ENCODE measurements around the gene RERE. TPM values are rescaled to one million over a fixed set of nuclear protein-coding genes. Genes with fewer than 3 reads are reported as not detected.
A peak's percentile ranks its signal among the peaks of the same experiment; 100 is the strongest.

The RERE gene
- total and polyA plus RNA-seq, 2 experiments from 2014 or later: 148 to 170 TPM

DNA sequence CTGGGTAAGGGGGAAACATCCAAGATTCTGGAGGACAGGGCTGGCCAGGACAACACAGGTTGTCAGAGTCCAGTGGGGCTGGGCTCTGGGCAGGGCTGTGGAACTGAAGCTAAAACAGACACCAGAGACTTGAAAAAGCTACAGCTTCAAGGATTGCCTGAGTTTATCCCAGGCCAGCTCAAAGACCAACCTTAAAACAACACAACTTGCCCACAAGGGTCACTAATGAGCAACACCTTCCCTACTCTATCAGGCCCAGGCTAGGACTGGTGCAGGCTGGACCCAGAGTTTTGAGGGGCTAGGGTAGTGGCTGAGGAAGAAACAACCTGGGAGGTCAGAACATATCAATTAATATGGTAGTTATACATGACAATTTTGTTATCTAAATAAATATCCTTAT is 338.9 kb downstream of the RERE start:
- no peak for DNase-seq (ENCODE audit: low spot score)
- Mint-ChIP-seq H3K4me1 (peaks cover 54% of the 10 kb centered on the region), H3K27ac (no peak overlapping the region), H3K27me3 (ENCODE audit: insufficient read depth, low read depth, poor library complexity) (peaks cover 3% of the 10 kb centered on the region), H3K9me3 (no peaks in the 10 kb centered on the region), H3K4me3 (no peak overlapping the region), H3K36me3 (ENCODE audit: low read depth) (0 out of 3 replicates have a peak, but pooled peaks cover 2% of the 10 kb centered on the region)
- no peaks in the 10 kb centered on the region for H3F3A ChIP-seq (replicated peaks; ENCODE audit: low read depth)
- H3K36me3 ChIP-seq (ENCODE audit: insufficient read depth): no peaks in the 10 kb centered on the region
- TF ChIP-seq, protein P1, sequence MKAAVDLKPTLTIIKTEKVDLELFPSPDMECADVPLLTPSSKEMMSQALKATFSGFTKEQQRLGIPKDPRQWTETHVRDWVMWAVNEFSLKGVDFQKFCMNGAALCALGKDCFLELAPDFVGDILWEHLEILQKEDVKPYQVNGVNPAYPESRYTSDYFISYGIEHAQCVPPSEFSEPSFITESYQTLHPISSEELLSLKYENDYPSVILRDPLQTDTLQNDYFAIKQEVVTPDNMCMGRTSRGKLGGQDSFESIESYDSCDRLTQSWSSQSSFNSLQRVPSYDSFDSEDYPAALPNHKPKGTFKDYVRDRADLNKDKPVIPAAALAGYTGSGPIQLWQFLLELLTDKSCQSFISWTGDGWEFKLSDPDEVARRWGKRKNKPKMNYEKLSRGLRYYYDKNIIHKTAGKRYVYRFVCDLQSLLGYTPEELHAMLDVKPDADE (IDR thresholded peaks at IDR 0.05): no peak
- TF ChIP-seq EZH2 (IDR thresholded peaks at IDR 0.05; ENCODE audit: low read depth, unreplicated experiment): no peak
- TF ChIP-seq, protein P2, sequence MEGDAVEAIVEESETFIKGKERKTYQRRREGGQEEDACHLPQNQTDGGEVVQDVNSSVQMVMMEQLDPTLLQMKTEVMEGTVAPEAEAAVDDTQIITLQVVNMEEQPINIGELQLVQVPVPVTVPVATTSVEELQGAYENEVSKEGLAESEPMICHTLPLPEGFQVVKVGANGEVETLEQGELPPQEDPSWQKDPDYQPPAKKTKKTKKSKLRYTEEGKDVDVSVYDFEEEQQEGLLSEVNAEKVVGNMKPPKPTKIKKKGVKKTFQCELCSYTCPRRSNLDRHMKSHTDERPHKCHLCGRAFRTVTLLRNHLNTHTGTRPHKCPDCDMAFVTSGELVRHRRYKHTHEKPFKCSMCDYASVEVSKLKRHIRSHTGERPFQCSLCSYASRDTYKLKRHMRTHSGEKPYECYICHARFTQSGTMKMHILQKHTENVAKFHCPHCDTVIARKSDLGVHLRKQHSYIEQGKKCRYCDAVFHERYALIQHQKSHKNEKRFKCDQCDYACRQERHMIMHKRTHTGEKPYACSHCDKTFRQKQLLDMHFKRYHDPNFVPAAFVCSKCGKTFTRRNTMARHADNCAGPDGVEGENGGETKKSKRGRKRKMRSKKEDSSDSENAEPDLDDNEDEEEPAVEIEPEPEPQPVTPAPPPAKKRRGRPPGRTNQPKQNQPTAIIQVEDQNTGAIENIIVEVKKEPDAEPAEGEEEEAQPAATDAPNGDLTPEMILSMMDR (conservative IDR thresholded peaks at IDR 0.05; ENCODE audit: low read depth in 2 of 2): 0 out of 4 replicates have a peak, but pooled peaks of 1 of the 2 experiments have one; percentile 0
- no peaks in the 10 kb centered on the region for H3K27me3 ChIP-seq (ENCODE audit: insufficient read depth)
- H2AFZ ChIP-seq: no peak overlapping the region
- 0 out of 2 replicates have a peak overlapping the region, but pooled peaks have one; percentile 45 for H3K4me2 ChIP-seq
- peak overlapping the region; percentile 75 for H3K27ac ChIP-seq (ENCODE audit: low read depth)
- H4K20me1 ChIP-seq (replicated peaks; ENCODE audit: insufficient read depth): peaks cover 11% of the 10 kb centered on the region
- H3K9me2 ChIP-seq (ENCODE audit: insufficient read depth): no peaks in the 10 kb centered on the region
- no peak overlapping the region for H3K4me3 ChIP-seq
- peaks cover 51% of the 10 kb centered on the region for H3K4me1 ChIP-seq (ENCODE audit: insufficient read depth)
- H3K79me2 ChIP-seq (replicated peaks; ENCODE audit: insufficient read depth): peaks cover 37% of the 10 kb centered on the region
- peak; percentile 63 for ATAC-seq

DNA sequence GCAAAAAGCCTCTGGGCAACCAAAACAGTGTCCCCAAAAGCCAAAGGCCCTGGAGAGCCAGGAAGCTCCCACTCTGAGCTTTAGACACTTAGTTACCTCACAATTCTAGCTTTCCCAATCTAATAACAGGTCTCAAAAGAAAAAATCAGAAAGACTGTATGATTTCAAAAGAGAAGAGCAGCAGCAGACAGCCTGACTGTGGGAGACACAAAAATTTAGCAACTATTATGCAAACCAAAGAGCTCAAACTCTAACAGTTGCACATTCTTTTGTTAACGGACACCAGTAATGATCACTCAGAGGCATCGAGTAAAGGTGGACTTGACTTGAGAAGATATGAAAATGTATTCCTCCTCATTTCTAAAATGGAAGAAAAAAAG is 339.5 kb downstream of the RERE start:
- DNase-seq (ENCODE audit: low spot score): no peak
- no peaks in the 10 kb centered on the region for H3K27me3 ChIP-seq (ENCODE audit: insufficient read depth)
- no peak overlapping the region for H2AFZ ChIP-seq
- no peak overlapping the region for H3K4me3 ChIP-seq
- H3K9me2 ChIP-seq (ENCODE audit: insufficient read depth): no peaks in the 10 kb centered on the region
- no peak for TF ChIP-seq CREB1 (CRISPR knock-in tag; IDR thresholded peaks at IDR 0.05; ENCODE audit: low read depth)
- TF ChIP-seq, protein P3, sequence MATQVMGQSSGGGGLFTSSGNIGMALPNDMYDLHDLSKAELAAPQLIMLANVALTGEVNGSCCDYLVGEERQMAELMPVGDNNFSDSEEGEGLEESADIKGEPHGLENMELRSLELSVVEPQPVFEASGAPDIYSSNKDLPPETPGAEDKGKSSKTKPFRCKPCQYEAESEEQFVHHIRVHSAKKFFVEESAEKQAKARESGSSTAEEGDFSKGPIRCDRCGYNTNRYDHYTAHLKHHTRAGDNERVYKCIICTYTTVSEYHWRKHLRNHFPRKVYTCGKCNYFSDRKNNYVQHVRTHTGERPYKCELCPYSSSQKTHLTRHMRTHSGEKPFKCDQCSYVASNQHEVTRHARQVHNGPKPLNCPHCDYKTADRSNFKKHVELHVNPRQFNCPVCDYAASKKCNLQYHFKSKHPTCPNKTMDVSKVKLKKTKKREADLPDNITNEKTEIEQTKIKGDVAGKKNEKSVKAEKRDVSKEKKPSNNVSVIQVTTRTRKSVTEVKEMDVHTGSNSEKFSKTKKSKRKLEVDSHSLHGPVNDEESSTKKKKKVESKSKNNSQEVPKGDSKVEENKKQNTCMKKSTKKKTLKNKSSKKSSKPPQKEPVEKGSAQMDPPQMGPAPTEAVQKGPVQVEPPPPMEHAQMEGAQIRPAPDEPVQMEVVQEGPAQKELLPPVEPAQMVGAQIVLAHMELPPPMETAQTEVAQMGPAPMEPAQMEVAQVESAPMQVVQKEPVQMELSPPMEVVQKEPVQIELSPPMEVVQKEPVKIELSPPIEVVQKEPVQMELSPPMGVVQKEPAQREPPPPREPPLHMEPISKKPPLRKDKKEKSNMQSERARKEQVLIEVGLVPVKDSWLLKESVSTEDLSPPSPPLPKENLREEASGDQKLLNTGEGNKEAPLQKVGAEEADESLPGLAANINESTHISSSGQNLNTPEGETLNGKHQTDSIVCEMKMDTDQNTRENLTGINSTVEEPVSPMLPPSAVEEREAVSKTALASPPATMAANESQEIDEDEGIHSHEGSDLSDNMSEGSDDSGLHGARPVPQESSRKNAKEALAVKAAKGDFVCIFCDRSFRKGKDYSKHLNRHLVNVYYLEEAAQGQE (IDR thresholded peaks at IDR 0.05; ENCODE audit: unreplicated experiment): no peak
- no peak for TF ChIP-seq NANOG (IDR thresholded peaks at IDR 0.05; ENCODE audit: borderline replicate concordance)
- TF ChIP-seq, protein P4, sequence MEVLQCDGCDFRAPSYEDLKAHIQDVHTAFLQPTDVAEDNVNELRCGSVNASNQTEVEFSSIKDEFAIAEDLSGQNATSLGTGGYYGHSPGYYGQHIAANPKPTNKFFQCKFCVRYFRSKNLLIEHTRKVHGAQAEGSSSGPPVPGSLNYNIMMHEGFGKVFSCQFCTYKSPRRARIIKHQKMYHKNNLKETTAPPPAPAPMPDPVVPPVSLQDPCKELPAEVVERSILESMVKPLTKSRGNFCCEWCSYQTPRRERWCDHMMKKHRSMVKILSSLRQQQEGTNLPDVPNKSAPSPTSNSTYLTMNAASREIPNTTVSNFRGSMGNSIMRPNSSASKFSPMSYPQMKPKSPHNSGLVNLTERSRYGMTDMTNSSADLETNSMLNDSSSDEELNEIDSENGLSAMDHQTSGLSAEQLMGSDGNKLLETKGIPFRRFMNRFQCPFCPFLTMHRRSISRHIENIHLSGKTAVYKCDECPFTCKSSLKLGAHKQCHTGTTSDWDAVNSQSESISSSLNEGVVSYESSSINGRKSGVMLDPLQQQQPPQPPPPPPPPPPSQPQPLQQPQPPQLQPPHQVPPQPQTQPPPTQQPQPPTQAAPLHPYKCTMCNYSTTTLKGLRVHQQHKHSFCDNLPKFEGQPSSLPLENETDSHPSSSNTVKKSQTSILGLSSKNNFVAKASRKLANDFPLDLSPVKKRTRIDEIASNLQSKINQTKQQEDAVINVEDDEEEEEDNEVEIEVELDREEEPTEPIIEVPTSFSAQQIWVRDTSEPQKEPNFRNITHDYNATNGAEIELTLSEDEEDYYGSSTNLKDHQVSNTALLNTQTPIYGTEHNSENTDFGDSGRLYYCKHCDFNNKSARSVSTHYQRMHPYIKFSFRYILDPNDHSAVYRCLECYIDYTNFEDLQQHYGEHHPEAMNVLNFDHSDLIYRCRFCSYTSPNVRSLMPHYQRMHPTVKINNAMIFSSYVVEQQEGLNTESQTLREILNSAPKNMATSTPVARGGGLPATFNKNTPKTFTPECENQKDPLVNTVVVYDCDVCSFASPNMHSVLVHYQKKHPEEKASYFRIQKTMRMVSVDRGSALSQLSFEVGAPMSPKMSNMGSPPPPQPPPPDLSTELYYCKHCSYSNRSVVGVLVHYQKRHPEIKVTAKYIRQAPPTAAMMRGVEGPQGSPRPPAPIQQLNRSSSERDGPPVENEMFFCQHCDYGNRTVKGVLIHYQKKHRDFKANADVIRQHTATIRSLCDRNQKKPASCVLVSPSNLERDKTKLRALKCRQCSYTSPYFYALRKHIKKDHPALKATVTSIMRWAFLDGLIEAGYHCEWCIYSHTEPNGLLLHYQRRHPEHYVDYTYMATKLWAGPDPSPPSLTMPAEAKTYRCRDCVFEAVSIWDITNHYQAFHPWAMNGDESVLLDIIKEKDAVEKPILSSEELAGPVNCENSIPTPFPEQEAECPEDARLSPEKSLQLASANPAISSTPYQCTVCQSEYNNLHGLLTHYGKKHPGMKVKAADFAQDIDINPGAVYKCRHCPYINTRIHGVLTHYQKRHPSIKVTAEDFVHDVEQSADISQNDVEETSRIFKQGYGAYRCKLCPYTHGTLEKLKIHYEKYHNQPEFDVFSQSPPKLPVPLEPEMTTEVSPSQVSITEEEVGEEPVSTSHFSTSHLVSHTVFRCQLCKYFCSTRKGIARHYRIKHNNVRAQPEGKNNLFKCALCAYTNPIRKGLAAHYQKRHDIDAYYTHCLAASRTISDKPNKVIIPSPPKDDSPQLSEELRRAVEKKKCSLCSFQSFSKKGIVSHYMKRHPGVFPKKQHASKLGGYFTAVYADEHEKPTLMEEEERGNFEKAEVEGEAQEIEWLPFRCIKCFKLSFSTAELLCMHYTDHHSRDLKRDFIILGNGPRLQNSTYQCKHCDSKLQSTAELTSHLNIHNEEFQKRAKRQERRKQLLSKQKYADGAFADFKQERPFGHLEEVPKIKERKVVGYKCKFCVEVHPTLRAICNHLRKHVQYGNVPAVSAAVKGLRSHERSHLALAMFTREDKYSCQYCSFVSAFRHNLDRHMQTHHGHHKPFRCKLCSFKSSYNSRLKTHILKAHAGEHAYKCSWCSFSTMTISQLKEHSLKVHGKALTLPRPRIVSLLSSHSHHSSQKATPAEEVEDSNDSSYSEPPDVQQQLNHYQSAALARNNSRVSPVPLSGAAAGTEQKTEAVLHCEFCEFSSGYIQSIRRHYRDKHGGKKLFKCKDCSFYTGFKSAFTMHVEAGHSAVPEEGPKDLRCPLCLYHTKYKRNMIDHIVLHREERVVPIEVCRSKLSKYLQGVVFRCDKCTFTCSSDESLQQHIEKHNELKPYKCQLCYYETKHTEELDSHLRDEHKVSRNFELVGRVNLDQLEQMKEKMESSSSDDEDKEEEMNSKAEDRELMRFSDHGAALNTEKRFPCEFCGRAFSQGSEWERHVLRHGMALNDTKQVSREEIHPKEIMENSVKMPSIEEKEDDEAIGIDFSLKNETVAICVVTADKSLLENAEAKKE (CRISPR knock-in tag; IDR thresholded peaks at IDR 0.05): no peak
- TF ChIP-seq POLR2AphosphoS5 (IDR thresholded peaks at IDR 0.05; ENCODE audit: low read depth): no peak
- TF ChIP-seq ZNF114 (CRISPR knock-in tag; IDR thresholded peaks at IDR 0.05): no peak
- H3F3A ChIP-seq (replicated peaks; ENCODE audit: low read depth): no peaks in the 10 kb centered on the region
- peaks cover 3% of the 10 kb centered on the region for H3K27me3 Mint-ChIP-seq (ENCODE audit: insufficient read depth, low read depth, poor library complexity)
- H3K36me3 Mint-ChIP-seq (ENCODE audit: low read depth): 0 out of 3 replicates have a peak, but pooled peaks cover 2% of the 10 kb centered on the region
- H3K9me3 Mint-ChIP-seq: no peaks in the 10 kb centered on the region
- H3K4me1 ChIP-seq (ENCODE audit: insufficient read depth): peaks cover 54% of the 10 kb centered on the region
- no peaks in the 10 kb centered on the region for H3K36me3 ChIP-seq (ENCODE audit: insufficient read depth)
- peaks cover 11% of the 10 kb centered on the region for H4K20me1 ChIP-seq (replicated peaks; ENCODE audit: insufficient read depth)
- H3K4me2 ChIP-seq: peak overlapping the region; percentile 45; the same call in 1 of the 2 replicates
- H3K27ac Mint-ChIP-seq: peak overlapping the region; percentile 58; the same call in 1 of the 2 replicates
- H3K4me3 Mint-ChIP-seq: no peak overlapping the region
- peaks cover 56% of the 10 kb centered on the region for H3K4me1 Mint-ChIP-seq
- peaks cover 41% of the 10 kb centered on the region for H3K79me2 ChIP-seq (replicated peaks; ENCODE audit: insufficient read depth)
- no peak for ATAC-seq
- H3K27ac ChIP-seq (ENCODE audit: low read depth): peak overlapping the region; percentile 75
